Hepatocyte (in vitro differentiated cells): ENCODE results near the gene EYS.

Experiments
- EZH2 ChIP-seq: fragments of 200-600 bp; sonication (generic); IDR thresholded peaks from 2 replicates; pipeline ENCODE4 v1.6.1; 2016; ENCODE audit warnings: antibody characterized with exemption, mild to moderate bottlenecking, borderline replicate concordance
- TF ChIP-seq, protein P1 (sequence below): fragments of 200-600 bp; sonication (generic); IDR thresholded peaks from 2 replicates; pipeline ENCODE4 v1.5.1; 2016; ENCODE audit warnings: antibody characterized with exemption, mild to moderate bottlenecking; ENCODE audit not compliant: poor library complexity

DNA sequence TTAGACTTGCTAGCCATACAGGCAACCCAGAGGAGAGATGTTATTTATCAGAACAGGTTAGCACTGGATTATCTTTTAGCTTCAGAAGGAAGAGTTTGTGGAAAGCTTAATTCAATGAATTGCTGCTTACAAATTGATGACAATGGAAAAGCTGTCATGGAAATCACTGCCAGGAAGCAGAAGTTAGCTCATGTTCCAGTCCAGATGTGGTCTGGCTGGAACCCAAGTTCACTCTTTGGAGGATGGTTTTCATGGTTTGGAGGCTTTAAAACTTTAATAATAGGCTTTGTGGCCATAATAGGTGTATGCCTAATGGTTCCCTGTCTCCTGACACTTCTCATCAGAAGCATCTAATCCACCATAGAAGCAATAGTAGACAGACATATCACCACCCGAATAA is 1372.4 kb downstream of the EYS start:
- TF ChIP-seq, protein P1, sequence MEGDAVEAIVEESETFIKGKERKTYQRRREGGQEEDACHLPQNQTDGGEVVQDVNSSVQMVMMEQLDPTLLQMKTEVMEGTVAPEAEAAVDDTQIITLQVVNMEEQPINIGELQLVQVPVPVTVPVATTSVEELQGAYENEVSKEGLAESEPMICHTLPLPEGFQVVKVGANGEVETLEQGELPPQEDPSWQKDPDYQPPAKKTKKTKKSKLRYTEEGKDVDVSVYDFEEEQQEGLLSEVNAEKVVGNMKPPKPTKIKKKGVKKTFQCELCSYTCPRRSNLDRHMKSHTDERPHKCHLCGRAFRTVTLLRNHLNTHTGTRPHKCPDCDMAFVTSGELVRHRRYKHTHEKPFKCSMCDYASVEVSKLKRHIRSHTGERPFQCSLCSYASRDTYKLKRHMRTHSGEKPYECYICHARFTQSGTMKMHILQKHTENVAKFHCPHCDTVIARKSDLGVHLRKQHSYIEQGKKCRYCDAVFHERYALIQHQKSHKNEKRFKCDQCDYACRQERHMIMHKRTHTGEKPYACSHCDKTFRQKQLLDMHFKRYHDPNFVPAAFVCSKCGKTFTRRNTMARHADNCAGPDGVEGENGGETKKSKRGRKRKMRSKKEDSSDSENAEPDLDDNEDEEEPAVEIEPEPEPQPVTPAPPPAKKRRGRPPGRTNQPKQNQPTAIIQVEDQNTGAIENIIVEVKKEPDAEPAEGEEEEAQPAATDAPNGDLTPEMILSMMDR: no peak
- TF ChIP-seq EZH2: no peak
